ENCODE data around the gene WDR53. TPM values are rescaled to one million over a fixed set of nuclear protein-coding genes. Genes with fewer than 3 reads are reported as not detected.
"Not testable (repeated sequence)": the region's sequence is repeated elsewhere in the genome, so short reads cannot be mapped to it uniquely, and the experiment has no call there.

WDR53 gene
- total RNA-seq, 1 experiment from 2014 or later, result 18.6 TPM

DNA sequence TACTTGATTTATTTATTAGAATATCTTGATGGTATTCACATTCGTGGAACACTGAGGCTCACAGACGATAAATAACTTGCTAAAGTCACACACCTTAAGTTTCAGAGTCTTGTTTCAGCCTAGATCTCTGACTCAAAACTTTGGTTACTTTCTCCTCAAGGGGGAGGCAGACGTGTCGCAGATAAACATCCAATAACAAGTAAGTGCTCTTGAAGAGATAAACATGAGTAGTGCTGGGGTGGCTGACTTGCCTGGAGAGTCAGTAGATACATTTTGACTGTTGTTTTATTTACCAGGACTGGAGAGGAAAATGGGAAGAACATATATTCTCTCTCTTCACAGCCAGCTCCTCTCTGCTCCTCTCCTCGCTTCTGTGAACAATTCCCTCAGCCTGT is 31.4 kb upstream of the WDR53 start:
- no peak for ATAC-seq
- ChIA-PET CTCF (interaction anchor here (0.6 kb wide), 1 partner anchor 1678 kb away, joined by 3 read pairs; no protein-coding TSS in a partner anchor), POLR2A (no interaction called here)
- DNase-seq (ENCODE audit: low read depth, low spot score), result no peak
- Histone ChIP-seq H3K4me3 (ENCODE audit: low read depth in 2 of 2, low read length in 2 of 2) (no peak overlapping the region), H3K27ac (ENCODE audit: low read length) (no peak overlapping the region), H3K4me1 (ENCODE audit: control insufficient read depth, insufficient read depth, low read length) (peaks cover 5% of the 10 kb centered on the region; the same call in 1 of the 2 replicates), H3K36me3 (ENCODE audit: control insufficient read depth, insufficient read depth, low read length) (no peaks in the 10 kb centered on the region), H3K27me3 (ENCODE audit: control insufficient read depth, insufficient read depth, low read length) (no peaks in the 10 kb centered on the region), H3K9me3 (ENCODE audit: control insufficient read depth, insufficient read depth, low read depth, low read length) (no peaks in the 10 kb centered on the region)
- in situ Hi-C loops (cut with HindIII; ENCODE audit: low pct_unique_long_range_greater_than_20kb, low sequenced_read_pairs) (no loop called here), intact Hi-C loops (cut with micrococcal nuclease; ENCODE audit: unreplicated experiment) (no loop called here)
- no TSS peak for BruUV-seq (replicated peaks)
- TF ChIP-seq TCF7L2 (IDR thresholded peaks at IDR 0.05; ENCODE audit: low read depth, low read length) (no peak), POLR2AphosphoS5 (IDR thresholded peaks at IDR 0.05; ENCODE audit: low read depth, low read length) (no peak), SIN3A (IDR thresholded peaks at IDR 0.05; ENCODE audit: borderline replicate concordance, insufficient read depth, low read depth, low read length) (no peak)
- TF ChIP-seq, protein P1, sequence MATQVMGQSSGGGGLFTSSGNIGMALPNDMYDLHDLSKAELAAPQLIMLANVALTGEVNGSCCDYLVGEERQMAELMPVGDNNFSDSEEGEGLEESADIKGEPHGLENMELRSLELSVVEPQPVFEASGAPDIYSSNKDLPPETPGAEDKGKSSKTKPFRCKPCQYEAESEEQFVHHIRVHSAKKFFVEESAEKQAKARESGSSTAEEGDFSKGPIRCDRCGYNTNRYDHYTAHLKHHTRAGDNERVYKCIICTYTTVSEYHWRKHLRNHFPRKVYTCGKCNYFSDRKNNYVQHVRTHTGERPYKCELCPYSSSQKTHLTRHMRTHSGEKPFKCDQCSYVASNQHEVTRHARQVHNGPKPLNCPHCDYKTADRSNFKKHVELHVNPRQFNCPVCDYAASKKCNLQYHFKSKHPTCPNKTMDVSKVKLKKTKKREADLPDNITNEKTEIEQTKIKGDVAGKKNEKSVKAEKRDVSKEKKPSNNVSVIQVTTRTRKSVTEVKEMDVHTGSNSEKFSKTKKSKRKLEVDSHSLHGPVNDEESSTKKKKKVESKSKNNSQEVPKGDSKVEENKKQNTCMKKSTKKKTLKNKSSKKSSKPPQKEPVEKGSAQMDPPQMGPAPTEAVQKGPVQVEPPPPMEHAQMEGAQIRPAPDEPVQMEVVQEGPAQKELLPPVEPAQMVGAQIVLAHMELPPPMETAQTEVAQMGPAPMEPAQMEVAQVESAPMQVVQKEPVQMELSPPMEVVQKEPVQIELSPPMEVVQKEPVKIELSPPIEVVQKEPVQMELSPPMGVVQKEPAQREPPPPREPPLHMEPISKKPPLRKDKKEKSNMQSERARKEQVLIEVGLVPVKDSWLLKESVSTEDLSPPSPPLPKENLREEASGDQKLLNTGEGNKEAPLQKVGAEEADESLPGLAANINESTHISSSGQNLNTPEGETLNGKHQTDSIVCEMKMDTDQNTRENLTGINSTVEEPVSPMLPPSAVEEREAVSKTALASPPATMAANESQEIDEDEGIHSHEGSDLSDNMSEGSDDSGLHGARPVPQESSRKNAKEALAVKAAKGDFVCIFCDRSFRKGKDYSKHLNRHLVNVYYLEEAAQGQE (IDR thresholded peaks at IDR 0.05; ENCODE audit: insufficient read depth in 1 of 2, low read depth in 2 of 2, low read length in 1 of 2), result no peak
- TF ChIP-seq, protein P2, sequence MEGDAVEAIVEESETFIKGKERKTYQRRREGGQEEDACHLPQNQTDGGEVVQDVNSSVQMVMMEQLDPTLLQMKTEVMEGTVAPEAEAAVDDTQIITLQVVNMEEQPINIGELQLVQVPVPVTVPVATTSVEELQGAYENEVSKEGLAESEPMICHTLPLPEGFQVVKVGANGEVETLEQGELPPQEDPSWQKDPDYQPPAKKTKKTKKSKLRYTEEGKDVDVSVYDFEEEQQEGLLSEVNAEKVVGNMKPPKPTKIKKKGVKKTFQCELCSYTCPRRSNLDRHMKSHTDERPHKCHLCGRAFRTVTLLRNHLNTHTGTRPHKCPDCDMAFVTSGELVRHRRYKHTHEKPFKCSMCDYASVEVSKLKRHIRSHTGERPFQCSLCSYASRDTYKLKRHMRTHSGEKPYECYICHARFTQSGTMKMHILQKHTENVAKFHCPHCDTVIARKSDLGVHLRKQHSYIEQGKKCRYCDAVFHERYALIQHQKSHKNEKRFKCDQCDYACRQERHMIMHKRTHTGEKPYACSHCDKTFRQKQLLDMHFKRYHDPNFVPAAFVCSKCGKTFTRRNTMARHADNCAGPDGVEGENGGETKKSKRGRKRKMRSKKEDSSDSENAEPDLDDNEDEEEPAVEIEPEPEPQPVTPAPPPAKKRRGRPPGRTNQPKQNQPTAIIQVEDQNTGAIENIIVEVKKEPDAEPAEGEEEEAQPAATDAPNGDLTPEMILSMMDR (IDR thresholded peaks at IDR 0.05), result no peak

DNA sequence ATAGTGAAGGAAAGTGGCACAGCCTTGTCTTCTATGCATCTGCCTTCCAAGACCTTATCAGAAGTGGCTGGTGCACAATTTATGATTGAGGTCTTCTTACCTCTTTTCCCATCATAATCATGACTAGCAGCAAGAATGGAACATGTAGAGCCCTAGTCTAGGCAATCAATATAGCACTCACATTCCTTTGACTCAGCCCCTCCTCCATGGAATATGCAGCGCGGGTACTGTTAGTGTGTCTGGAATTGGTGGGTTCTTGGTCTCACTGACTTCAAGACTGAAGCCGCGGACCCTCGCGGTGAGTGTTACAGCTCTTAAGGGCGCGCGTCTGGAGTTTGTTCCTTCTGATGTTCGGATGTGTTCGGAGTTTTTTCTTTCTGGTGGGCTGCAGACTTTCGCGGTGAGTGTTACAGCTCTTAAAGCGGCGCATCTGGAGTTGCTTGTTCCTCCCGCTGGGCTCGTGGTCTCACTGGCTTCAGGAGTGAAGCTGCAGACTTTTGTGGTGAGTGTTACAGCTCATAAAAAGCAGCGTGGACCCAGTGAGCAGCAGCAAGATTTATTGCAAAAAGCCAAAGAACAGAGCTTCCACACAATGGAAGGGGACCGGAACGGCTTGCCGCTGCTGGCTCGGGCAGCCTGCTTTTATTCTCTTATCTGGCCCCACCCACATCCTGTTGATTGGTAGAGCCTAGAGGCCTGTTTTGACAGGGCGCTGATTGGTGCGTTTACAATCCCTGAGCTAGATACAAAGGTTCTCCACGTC is 29.8 kb upstream of the WDR53 start:
- DNase-seq (ENCODE audit: low read depth, low spot score); in situ Hi-C loops (cut with HindIII; ENCODE audit: low pct_unique_long_range_greater_than_20kb, low sequenced_read_pairs); H3K27ac ChIP-seq (ENCODE audit: low read length); ATAC-seq; H3K9me3 ChIP-seq (ENCODE audit: control insufficient read depth, insufficient read depth, low read depth, low read length); H3K27me3 ChIP-seq (ENCODE audit: control insufficient read depth, insufficient read depth, low read length); H3K4me1 ChIP-seq (ENCODE audit: control insufficient read depth, insufficient read depth, low read length); H3K36me3 ChIP-seq (ENCODE audit: control insufficient read depth, insufficient read depth, low read length); POLR2A ChIA-PET; CTCF ChIA-PET; H3K4me3 ChIP-seq (ENCODE audit: low read depth in 2 of 2, low read length in 2 of 2); BruUV-seq (replicated peaks); intact Hi-C loops (cut with micrococcal nuclease; ENCODE audit: unreplicated experiment): not testable (repeated sequence)

DNA sequence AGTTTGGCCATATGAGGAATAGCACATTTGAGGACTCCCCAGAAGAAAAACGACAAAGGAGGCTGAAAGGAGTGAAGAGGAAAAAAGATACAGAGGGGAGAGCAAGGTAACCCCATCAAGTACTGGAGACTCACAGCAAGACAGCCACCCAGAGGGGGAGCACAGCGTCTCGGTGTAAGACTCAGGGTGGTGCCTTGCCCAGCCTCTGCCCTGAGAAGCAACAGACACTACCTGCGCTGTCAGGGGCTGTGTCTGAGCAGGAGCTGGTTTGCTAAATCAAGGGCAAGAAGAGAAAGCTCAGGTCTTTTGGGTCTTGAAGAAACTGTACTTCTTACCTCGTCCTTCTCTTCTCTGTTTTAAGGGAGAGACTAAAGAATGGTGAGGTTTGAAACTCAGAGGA is 28.0 kb upstream of the WDR53 start:
- in situ Hi-C loops (cut with HindIII; ENCODE audit: low pct_unique_long_range_greater_than_20kb, low sequenced_read_pairs) (no loop called here), intact Hi-C loops (cut with micrococcal nuclease; ENCODE audit: unreplicated experiment) (no loop called here)
- CTCF ChIA-PET, result interaction anchor here (1.3 kb wide), 1 partner anchor 13 kb away, joined by 5 read pairs; no protein-coding TSS in a partner anchor
- DNase-seq (ENCODE audit: low read depth, low spot score) (no peak), ATAC-seq (peak; percentile 70)
- POLR2A ChIA-PET, result interaction anchor here (0.6 kb wide), 1 partner anchor 23 kb away, joined by 7 read pairs; no protein-coding TSS in a partner anchor
- H3K27ac ChIP-seq (ENCODE audit: low read length), result no peak overlapping the region
- no TSS peak for BruUV-seq (replicated peaks)
- no peak overlapping the region for H3K4me3 ChIP-seq (ENCODE audit: low read depth in 2 of 2, low read length in 2 of 2)
- H3K36me3 ChIP-seq (ENCODE audit: control insufficient read depth, insufficient read depth, low read length), result no peaks in the 10 kb centered on the region
- TF ChIP-seq TCF7L2 (IDR thresholded peaks at IDR 0.05; ENCODE audit: low read depth, low read length), result no peak
- no peak for TF ChIP-seq SIN3A (IDR thresholded peaks at IDR 0.05; ENCODE audit: borderline replicate concordance, insufficient read depth, low read depth, low read length)
- no peak for TF ChIP-seq POLR2AphosphoS5 (IDR thresholded peaks at IDR 0.05; ENCODE audit: low read depth, low read length)
- TF ChIP-seq, protein P2 (IDR thresholded peaks at IDR 0.05), result no peak
- TF ChIP-seq, protein P1 (IDR thresholded peaks at IDR 0.05; ENCODE audit: insufficient read depth in 1 of 2, low read depth in 2 of 2, low read length in 1 of 2), result no peak
- no peaks in the 10 kb centered on the region for H3K27me3 ChIP-seq (ENCODE audit: control insufficient read depth, insufficient read depth, low read length)
- no peaks in the 10 kb centered on the region for H3K9me3 ChIP-seq (ENCODE audit: control insufficient read depth, insufficient read depth, low read depth, low read length)
- no peaks in the 10 kb centered on the region for H3K4me1 ChIP-seq (ENCODE audit: control insufficient read depth, insufficient read depth, low read length)
